SKM-1 (cell line): ENCODE measurements around the gene TAF1L.

Source experiments
- DNase-seq: peaks from one replicate; lab custom pipeline; 2025; ENCODE audit not compliant: unreplicated experiment; lab: John Stamatoyannopoulos, UW

The TAF1L gene

DNA sequence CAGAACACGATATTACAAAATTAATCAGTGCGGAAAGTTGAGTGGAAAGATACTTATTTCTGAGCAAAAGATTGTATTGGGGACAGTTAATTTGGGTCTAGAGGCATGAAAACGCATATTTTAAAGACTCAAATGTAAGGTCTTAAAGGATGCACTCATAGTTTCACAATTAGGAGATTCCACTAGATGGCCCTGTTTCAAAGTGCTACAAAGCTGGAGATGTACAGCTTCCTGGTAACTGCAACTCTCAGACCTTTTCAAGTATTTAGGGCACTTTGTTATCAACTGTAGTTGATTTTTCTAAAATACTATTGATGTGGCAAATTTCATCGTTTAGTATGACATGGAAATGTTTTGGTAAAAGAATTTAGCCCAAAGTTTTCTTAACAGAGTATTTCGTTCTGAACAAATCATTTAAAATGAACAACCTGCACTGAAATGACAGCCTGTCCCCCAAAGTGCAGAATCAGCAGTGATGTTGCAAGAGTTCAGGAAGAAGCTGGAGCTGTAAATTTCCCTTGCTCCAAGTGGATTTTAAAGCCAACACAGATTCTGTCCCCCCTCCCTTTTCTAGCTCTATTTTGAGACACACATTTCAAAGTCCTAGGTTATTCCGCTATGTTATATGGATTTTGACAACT is 46.3 kb downstream of the TAF1L start:
- no peak for DNase-seq

DNA sequence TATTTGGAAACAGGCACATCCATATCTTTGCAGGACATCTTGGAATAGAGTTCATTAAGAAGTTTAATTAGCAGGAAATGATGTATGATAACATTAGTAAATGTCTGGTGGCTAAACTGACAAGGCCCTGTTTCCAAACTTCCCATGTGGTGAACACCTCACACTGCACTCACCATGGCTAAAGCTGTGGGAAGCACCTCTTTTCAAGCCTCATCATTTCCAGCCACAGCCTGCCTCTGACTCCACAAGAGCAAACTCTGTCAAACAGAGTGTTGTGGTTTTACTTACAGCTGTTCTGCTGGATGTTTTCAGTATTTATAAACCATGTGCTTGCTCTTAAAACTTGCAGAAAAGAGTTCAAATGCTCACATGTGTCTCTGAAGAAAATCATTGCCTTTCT is 47.6 kb downstream of the TAF1L start:
- DNase-seq: no peak

DNA sequence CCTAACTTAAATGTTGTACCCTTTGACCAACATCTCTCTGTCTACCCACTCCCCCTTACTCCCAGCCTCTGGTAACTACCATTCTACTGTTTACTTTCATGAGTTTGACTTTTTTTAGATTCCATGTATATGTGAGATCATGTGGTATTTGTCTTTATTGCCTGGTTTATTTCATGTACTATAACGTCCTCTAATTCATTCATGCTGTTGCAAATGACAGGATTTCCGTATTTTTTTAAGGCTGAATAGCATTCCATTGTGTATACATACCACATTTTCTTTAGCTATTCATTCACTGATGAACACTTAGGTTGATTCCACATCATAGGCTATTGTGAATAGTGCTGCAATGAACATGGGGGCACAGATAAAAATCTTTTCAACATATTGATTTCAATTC is 50.7 kb downstream of the TAF1L start:
- no peak for DNase-seq

DNA sequence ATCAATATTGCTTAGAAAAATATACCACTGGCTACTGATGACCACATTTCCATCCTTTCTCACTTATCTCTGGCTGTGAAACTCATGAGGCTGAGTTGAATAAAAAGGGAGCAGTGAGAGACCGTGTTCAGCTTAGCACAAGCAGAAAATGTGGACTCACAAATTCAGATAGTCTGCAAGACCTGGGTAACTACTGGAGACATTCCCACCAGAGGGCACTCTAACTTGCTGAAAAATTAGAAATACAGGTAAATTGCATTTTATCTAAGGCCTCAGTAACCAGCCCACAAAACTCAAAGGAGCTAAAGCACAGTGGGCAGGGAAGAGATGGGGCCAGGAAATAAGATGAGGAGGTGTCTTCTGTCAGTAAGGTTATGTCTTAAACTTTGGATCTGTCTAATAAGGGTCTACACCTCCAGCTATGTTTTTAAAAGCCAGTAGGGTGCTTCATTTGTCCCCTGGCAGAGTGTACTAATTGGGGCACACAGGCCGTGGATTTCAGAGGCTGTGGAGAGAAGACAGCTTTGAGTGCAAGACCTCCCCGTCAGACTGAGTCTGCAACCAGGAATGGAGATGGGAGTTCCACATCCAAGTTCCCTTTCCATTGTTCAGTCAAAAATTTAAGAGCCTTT is 53.8 kb downstream of the TAF1L start:
- DNase-seq: peak; percentile 43

DNA sequence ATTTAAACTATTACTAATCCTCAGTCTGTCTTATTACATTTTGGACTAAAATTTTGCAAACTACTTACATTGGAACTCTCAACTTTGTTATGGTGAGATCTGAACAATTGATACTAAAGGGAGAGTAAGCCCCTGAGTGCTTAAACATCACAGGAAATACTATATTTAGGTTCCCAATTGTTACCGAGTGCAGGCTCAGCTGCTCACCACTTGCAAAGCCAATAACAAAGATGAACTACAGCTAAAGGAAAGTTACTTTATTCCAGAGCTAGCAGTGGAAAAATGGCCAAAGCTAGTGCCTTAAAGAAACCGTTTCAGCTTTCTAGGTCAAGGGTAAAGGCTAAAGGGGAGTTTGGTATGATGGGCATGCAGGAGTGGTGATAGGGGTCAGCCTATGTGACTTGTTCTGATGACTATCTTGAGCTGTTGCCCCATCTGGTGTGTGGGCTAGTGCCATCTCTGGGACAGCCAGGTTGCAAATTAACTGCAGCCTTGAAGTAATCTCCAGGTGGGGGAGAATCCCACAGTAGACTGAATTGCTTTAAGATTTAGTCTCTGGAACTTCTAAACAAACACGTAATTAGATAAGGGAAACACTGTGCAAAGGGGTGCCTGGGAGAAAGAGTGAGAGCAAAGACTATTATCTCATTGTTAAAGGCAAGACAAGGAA is 54.7 kb downstream of the TAF1L start:
- no peak for DNase-seq

DNA sequence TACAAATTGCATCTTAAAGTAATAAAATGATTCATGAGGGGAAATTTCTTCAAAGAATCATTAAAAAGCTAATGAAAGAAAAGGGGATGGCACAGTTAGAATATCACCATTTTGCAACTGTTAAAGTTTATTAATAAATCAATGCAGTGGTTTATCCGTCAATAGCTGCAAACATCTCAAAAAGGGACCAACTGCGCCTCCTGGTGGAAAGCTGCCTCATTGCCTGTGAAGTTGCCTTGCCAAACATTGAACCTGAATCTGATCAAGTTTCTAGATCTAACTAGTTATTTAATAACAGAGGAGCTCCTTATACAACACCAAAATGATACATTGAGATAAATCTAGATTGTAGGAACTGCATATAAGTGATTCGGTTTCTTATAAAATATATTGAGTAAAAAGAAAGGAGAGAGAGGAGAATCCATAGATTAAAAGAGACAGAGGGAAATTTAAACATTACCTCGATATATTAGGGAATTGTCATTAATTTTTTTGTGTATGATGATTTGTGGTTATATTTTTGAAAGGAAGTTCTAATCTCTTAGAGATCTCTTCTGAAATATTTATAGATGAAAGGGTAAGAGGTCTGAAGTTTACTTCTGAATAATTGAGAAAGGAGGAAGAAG is 55.6 kb downstream of the TAF1L start:
- DNase-seq: peak; percentile 30
